ENCODE data around the gene IL17B.

IL17B gene

DNA sequence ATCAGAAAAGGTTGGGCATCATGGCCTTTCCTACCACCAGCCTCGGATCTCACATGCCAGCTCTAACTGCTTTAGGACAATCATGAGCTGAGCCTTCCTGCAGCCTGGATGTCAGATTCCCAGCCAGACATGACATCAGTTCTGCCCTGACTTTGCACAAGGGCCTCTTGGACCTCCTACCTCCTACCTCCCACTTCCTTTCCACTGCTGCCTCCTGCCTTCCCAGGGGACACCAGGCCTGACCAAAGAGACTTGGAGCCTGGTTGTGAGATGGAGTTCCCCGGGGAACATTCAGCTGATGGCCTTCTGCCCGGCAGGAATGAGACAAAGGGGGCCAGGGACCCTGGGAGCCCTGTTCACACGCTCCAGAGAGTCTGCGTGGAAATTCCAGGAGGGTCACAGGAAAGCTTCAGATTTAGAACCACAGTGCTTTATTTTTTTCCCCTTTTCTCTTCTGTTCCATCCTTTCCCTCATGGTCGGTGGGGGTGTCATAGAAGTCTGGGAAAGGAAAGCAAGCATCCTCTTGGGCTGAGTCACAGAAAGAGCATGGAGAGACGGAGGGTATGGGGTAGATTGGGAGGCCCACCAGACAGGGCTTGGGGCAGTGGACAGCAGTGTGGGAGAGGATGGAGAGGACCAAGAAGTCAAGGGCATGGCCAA, 35.4 kb upstream of the IL17B start:
- Histone ChIP-seq H3K27ac (ENCODE audit: insufficient read depth, low read depth, low read length, poor library complexity, severe bottlenecking) (no peak overlapping the region), H3K9me3 (ENCODE audit: control insufficient read depth, low read length) (no peaks in the 10 kb centered on the region), H3K4me1 (ENCODE audit: control insufficient read depth, insufficient read depth, low read length) (peaks cover 13% of the 10 kb centered on the region), H3K4me3 (ENCODE audit: insufficient read depth, low read depth, low read length) (no peak overlapping the region), H3K27me3 (ENCODE audit: control insufficient read depth, insufficient read depth, low read length, poor library complexity, severe bottlenecking) (no peaks in the 10 kb centered on the region), H3K36me3 (ENCODE audit: control insufficient read depth, insufficient read depth, low read length) (no peaks in the 10 kb centered on the region)
- 80 to 91% methylated on average over 7 of the region's 7 CpGs for WGBS, 2 experiments

DNA sequence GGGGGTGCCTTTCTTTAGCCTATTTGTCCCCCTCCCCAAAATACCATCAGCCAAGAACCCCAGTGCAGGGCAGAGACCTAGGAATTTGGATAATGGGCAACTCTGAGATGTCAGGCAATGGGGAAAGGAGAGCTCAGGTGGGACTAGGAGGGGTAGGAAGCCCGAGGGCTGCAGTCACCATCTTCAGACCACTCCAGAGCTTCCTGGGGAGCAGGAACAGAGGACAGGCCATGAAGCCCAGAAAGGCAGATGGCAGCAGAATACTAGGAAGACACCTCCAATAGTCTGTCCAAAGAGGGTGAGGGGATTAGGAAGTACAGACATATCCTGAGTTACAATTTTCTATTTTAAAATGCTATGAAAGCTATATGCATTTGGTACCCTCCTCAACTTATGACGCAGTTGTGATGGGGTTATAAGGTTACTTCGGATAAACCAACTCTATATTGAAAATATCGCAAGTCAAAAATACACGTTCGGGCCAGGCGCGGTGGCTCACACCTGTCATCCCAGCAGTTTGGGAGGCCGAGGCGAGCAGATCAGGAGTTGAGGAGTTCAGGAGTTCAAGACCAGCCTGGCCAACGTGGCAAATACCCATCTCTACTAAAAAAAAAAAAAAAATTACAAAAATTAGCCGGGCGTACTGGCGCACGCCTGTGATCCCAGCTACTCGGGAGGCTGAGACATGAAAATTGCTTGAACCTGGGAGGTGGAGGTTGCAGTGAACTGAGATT, 34.6 kb upstream of the IL17B start:
- no peaks in the 10 kb centered on the region for H3K27me3 ChIP-seq (ENCODE audit: control insufficient read depth, insufficient read depth, low read length, poor library complexity, severe bottlenecking)

GRCh38 chr5:149412783-149413476, 33.8 kb upstream of the IL17B start:
- 92 to 96% methylated on average over 8 of the region's 8 CpGs for WGBS, 2 experiments
- no peaks in the 10 kb centered on the region for H3K27me3 ChIP-seq (ENCODE audit: control insufficient read depth, insufficient read depth, low read length, poor library complexity, severe bottlenecking)
- H3K36me3 ChIP-seq (ENCODE audit: control insufficient read depth, insufficient read depth, low read length), result no peaks in the 10 kb centered on the region
- H3K27ac ChIP-seq (ENCODE audit: insufficient read depth, low read depth, low read length, poor library complexity, severe bottlenecking), result no peak overlapping the region
- H3K9me3 ChIP-seq (ENCODE audit: control insufficient read depth, low read length), result no peaks in the 10 kb centered on the region
- peaks cover 13% of the 10 kb centered on the region for H3K4me1 ChIP-seq (ENCODE audit: control insufficient read depth, insufficient read depth, low read length)
- H3K4me3 ChIP-seq (ENCODE audit: insufficient read depth, low read depth, low read length), result no peak overlapping the region

More for the DNA sequence above, 34.6 kb upstream of the IL17B start:
- Histone ChIP-seq H3K4me3 (ENCODE audit: insufficient read depth, low read depth, low read length) (no peak overlapping the region), H3K27ac (ENCODE audit: insufficient read depth, low read depth, low read length, poor library complexity, severe bottlenecking) (no peak overlapping the region), H3K9me3 (ENCODE audit: control insufficient read depth, low read length) (no peaks in the 10 kb centered on the region), H3K36me3 (ENCODE audit: control insufficient read depth, insufficient read depth, low read length) (no peaks in the 10 kb centered on the region), H3K4me1 (ENCODE audit: control insufficient read depth, insufficient read depth, low read length) (peaks cover 13% of the 10 kb centered on the region)
- WGBS, 2 experiments, result 92 to 95% methylated on average over 16 of the region's 16 CpGs

GRCh38 chr5:149411738-149412519, 32.8 kb upstream of the IL17B start:
- Histone ChIP-seq H3K27ac (ENCODE audit: insufficient read depth, low read depth, low read length, poor library complexity, severe bottlenecking) (no peak overlapping the region), H3K27me3 (ENCODE audit: control insufficient read depth, insufficient read depth, low read length, poor library complexity, severe bottlenecking) (no peaks in the 10 kb centered on the region), H3K36me3 (ENCODE audit: control insufficient read depth, insufficient read depth, low read length) (no peaks in the 10 kb centered on the region), H3K4me3 (ENCODE audit: insufficient read depth, low read depth, low read length) (no peak overlapping the region), H3K9me3 (ENCODE audit: control insufficient read depth, low read length) (no peaks in the 10 kb centered on the region), H3K4me1 (ENCODE audit: control insufficient read depth, insufficient read depth, low read length) (peaks cover 4% of the 10 kb centered on the region)
- 87 to 91% methylated on average over 9 of the region's 9 CpGs for WGBS, 2 experiments

GRCh38 chr5:149410721-149411432, 31.8 kb upstream of the IL17B start:
- Histone ChIP-seq H3K27me3 (ENCODE audit: control insufficient read depth, insufficient read depth, low read length, poor library complexity, severe bottlenecking) (no peaks in the 10 kb centered on the region), H3K9me3 (ENCODE audit: control insufficient read depth, low read length) (no peaks in the 10 kb centered on the region), H3K4me3 (ENCODE audit: insufficient read depth, low read depth, low read length) (no peak overlapping the region), H3K27ac (ENCODE audit: insufficient read depth, low read depth, low read length, poor library complexity, severe bottlenecking) (no peak overlapping the region), H3K36me3 (ENCODE audit: control insufficient read depth, insufficient read depth, low read length) (no peaks in the 10 kb centered on the region), H3K4me1 (ENCODE audit: control insufficient read depth, insufficient read depth, low read length) (no peaks in the 10 kb centered on the region)
- 85% methylated on average over 15 of the region's 15 CpGs for WGBS, 2 experiments

DNA sequence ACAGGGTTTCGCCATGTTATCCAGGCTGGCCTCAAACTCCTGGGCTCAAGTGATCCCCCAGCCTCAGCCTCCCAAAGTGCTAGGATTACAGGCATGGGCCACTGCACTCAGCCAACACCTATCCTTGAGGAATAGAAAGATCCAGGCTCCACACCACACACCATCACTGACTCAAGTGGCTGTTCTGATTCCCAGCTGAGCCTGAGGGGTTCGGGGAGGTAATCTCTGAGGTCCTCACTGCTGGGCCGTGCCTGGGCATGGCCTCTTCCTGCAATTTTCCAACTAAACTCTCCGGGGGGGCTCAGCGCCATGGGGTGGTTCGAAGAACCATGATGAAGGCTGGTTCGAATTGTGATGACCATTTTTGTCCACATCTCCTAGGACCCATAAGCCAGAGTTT, 31.0 kb upstream of the IL17B start:
- no peak overlapping the region for H3K4me3 ChIP-seq (ENCODE audit: insufficient read depth, low read depth, low read length)

DNA sequence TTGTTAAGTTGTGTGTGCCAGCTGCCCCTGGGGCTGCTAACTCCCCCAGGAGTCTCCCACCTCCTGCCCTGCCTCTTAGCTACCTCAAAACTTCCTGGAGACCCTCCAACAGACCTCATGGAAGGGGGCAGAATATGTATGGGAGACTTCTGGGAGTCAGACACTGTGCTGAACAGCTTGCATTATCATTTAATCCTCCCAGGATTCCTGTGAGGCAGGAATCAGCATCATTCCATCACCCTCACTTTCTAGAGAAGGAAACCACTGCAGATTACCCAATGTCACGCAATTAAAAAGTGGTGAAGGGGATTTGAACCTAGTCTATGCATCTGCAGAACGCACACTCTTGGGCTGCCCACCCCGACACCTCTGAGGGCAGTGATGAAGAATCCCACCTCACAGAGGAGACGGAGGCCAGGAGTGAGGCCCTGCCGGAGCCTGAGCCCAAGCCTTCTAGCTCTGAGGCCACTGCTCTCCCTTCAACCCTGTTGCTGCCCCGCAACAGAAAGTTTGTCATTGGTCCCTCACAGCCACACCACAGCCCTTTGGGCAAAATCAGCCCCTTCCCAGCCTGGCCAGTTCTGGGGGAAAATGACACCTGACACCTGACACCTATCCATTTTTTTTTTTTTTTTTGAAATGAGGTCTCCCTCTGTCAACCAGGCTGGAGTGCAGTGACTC, 30.3 kb upstream of the IL17B start:
- H3K9me3 ChIP-seq (ENCODE audit: control insufficient read depth, low read length), result no peaks in the 10 kb centered on the region
- no peaks in the 10 kb centered on the region for H3K27me3 ChIP-seq (ENCODE audit: control insufficient read depth, insufficient read depth, low read length, poor library complexity, severe bottlenecking)
- 87 to 90% methylated on average over 6 of the region's 6 CpGs for WGBS, 2 experiments
- peaks cover 10% of the 10 kb centered on the region for H3K4me1 ChIP-seq (ENCODE audit: control insufficient read depth, insufficient read depth, low read length)
- H3K27ac ChIP-seq (ENCODE audit: insufficient read depth, low read depth, low read length, poor library complexity, severe bottlenecking), result no peak overlapping the region
- H3K36me3 ChIP-seq (ENCODE audit: control insufficient read depth, insufficient read depth, low read length), result no peaks in the 10 kb centered on the region
- H3K4me3 ChIP-seq (ENCODE audit: insufficient read depth, low read depth, low read length), result no peak overlapping the region

More for the DNA sequence above, 31.0 kb upstream of the IL17B start:
- Histone ChIP-seq H3K9me3 (ENCODE audit: control insufficient read depth, low read length) (no peaks in the 10 kb centered on the region), H3K27ac (ENCODE audit: insufficient read depth, low read depth, low read length, poor library complexity, severe bottlenecking) (no peak overlapping the region), H3K4me1 (ENCODE audit: control insufficient read depth, insufficient read depth, low read length) (peaks cover 5% of the 10 kb centered on the region), H3K36me3 (ENCODE audit: control insufficient read depth, insufficient read depth, low read length) (no peaks in the 10 kb centered on the region), H3K27me3 (ENCODE audit: control insufficient read depth, insufficient read depth, low read length, poor library complexity, severe bottlenecking) (no peaks in the 10 kb centered on the region)
- 93 to 94% methylated on average over 7 of the region's 7 CpGs for WGBS, 2 experiments

DNA sequence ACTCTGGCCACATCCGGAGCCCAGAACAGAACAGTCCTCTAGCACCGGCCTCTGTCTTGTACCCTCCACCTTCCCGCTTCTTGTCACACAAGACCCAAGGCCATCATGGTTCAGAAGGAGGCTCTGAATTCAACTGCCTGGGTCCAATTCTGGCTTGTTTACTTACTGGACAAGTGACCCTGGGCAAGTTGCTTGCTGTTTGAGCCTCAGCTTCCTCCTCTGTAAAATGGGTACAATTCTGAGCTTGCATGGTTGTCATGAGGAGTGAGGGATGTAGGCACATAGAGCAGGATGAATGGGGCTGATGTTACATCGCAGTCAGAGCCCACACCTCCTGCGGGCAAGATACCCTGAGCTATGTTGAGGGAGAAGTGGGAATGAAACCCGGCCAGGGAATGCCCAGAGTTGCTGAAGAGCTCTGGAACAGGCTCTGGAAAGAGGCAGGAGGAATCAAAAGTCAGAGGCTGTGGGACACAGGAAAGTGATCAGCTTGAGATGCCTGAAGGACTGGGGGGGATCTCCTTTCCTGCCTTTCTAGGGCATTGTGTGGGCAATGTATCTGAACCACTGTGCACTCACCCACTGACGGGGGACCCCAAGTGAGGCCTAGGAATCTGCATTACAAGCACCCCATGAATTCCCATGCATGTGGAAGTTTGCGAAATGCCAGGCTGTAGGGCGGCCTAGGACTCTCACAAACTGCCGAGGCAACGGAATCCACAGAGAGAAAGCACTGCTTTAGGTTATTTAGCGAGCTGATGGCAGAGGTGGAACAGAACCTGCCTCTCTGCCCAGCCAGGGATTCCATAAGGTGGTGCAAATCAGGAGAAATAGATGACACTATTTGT, 29.4 kb upstream of the IL17B start:
- Histone ChIP-seq H3K4me3 (ENCODE audit: insufficient read depth, low read depth, low read length) (no peak overlapping the region), H3K27me3 (ENCODE audit: control insufficient read depth, insufficient read depth, low read length, poor library complexity, severe bottlenecking) (no peaks in the 10 kb centered on the region), H3K4me1 (ENCODE audit: control insufficient read depth, insufficient read depth, low read length) (peaks cover 10% of the 10 kb centered on the region), H3K36me3 (ENCODE audit: control insufficient read depth, insufficient read depth, low read length) (no peaks in the 10 kb centered on the region), H3K9me3 (ENCODE audit: control insufficient read depth, low read length) (no peaks in the 10 kb centered on the region), H3K27ac (ENCODE audit: insufficient read depth, low read depth, low read length, poor library complexity, severe bottlenecking) (no peak overlapping the region)
- WGBS, 2 experiments, result 96 to 97% methylated on average over 12 of the region's 12 CpGs

All from ectodermal cell (in vitro differentiated cells).